ENCODE measurements around the gene OR2T27. TPM values are rescaled to one million over a fixed set of nuclear protein-coding genes. Genes with fewer than 3 reads are reported as not detected.

Gene OR2T27
- total RNA-seq, 1 donor from 2014 or later: not detected

- no peak for TF ChIP-seq CTCF (IDR thresholded peaks at IDR 0.05; ENCODE audit: insufficient read depth, low read length, poor library complexity, severe bottlenecking)
- Histone ChIP-seq H3K27me3 (ENCODE audit: control insufficient read depth, insufficient read depth, low read length) (no peaks in the 10 kb centered on the region), H3K36me3 (ENCODE audit: control insufficient read depth, insufficient read depth, low read length) (no peaks in the 10 kb centered on the region), H3K4me3 (ENCODE audit: low read depth, low read length) (no peak overlapping the region)
- DNase-seq (ENCODE audit: low read depth): no peak
Observed at GRCh38 chr1:248625166-248625565, 30.2 kb downstream of the OR2T27 start.

- peak; percentile 32 for TF ChIP-seq CTCF (IDR thresholded peaks at IDR 0.05; ENCODE audit: insufficient read depth, low read length, poor library complexity, severe bottlenecking)
- H3K27me3 ChIP-seq (ENCODE audit: control insufficient read depth, insufficient read depth, low read length): no peaks in the 10 kb centered on the region
- no peak overlapping the region for H3K4me3 ChIP-seq (ENCODE audit: low read depth, low read length)
- DNase-seq (ENCODE audit: low read depth): no peak
- no peaks in the 10 kb centered on the region for H3K36me3 ChIP-seq (ENCODE audit: control insufficient read depth, insufficient read depth, low read length)
Observed at GRCh38 chr1:248622570-248623001, 32.7 kb downstream of the OR2T27 start.

GRCh38 chr1:248621770-248622169 lies 33.6 kb downstream of the OR2T27 start:
- no peak for TF ChIP-seq CTCF (IDR thresholded peaks at IDR 0.05; ENCODE audit: insufficient read depth, low read length, poor library complexity, severe bottlenecking)
- DNase-seq (ENCODE audit: low read depth): no peak
- Histone ChIP-seq H3K27me3 (ENCODE audit: control insufficient read depth, insufficient read depth, low read length) (no peaks in the 10 kb centered on the region), H3K36me3 (ENCODE audit: control insufficient read depth, insufficient read depth, low read length) (no peaks in the 10 kb centered on the region), H3K4me3 (ENCODE audit: low read depth, low read length) (no peak overlapping the region)

GRCh38 chr1:248618878-248619277 lies 36.5 kb downstream of the OR2T27 start:
- H3K27me3 ChIP-seq (ENCODE audit: control insufficient read depth, insufficient read depth, low read length): no peaks in the 10 kb centered on the region
- no peak for DNase-seq (ENCODE audit: low read depth)

GRCh38 chr1:248618119-248618518 lies 37.2 kb downstream of the OR2T27 start:
- H3K36me3 ChIP-seq (ENCODE audit: control insufficient read depth, insufficient read depth, low read length): no peaks in the 10 kb centered on the region
- TF ChIP-seq CTCF (IDR thresholded peaks at IDR 0.05; ENCODE audit: insufficient read depth, low read length, poor library complexity, severe bottlenecking): no peak
- DNase-seq (ENCODE audit: low read depth): no peak
- no peak overlapping the region for H3K4me3 ChIP-seq (ENCODE audit: low read depth, low read length)
- H3K27me3 ChIP-seq (ENCODE audit: control insufficient read depth, insufficient read depth, low read length): no peaks in the 10 kb centered on the region

More at GRCh38 chr1:248618878-248619277, 36.5 kb downstream of the OR2T27 start:
- peak; percentile 52 for TF ChIP-seq CTCF (IDR thresholded peaks at IDR 0.05; ENCODE audit: insufficient read depth, low read length, poor library complexity, severe bottlenecking)
- no peak overlapping the region for H3K4me3 ChIP-seq (ENCODE audit: low read depth, low read length)
- no peaks in the 10 kb centered on the region for H3K36me3 ChIP-seq (ENCODE audit: control insufficient read depth, insufficient read depth, low read length)

- Histone ChIP-seq H3K27me3 (ENCODE audit: control insufficient read depth, insufficient read depth, low read length) (no peaks in the 10 kb centered on the region), H3K4me3 (ENCODE audit: low read depth, low read length) (no peak overlapping the region), H3K36me3 (ENCODE audit: control insufficient read depth, insufficient read depth, low read length) (no peaks in the 10 kb centered on the region)
- no peak for DNase-seq (ENCODE audit: low read depth)
- no peak for TF ChIP-seq CTCF (IDR thresholded peaks at IDR 0.05; ENCODE audit: insufficient read depth, low read length, poor library complexity, severe bottlenecking)
Observed at GRCh38 chr1:248613742-248614141, 41.6 kb downstream of the OR2T27 start.
